Epithelial cell of proximal tubule (primary cell): ENCODE results near the gene HPX. TPM values are rescaled to one million over a fixed set of nuclear protein-coding genes. Genes with fewer than 3 reads are reported as not detected.

Source experiments
- DNase-seq: peaks from one replicate; pipeline ENCODE4 v3.0.0-alpha.2; 2011; ENCODE audit warnings: low read depth
- H3K4me3 ChIP-seq: 2 replicates; pipeline ENCODE4 v1.5.1; 2011; ENCODE audit warnings: low read depth, mild to moderate bottlenecking, low read length
- CTCF ChIP-seq: conservative IDR thresholded peaks from 2 replicates; pipeline ENCODE4 v1.5.1; 2012; ENCODE audit warnings: low read depth, mild to moderate bottlenecking, low read length
- total RNA-seq: library from RNA; depleted of rRNA; stranded (reverse); fragments of >200 nt; gene quantifications from 2 replicates; pipeline ENCODE4 v1.2.3, GENCODE V29; 2015

HPX gene
- total RNA-seq, 1 donor from 2014 or later = 0.06 TPM

GRCh38 chr11:6418557-6419008, 22.2 kb downstream of the HPX start:
- TF ChIP-seq CTCF = no peak
- no peak for DNase-seq
- peak overlapping the region; percentile 79 for H3K4me3 ChIP-seq

- H3K4me3 ChIP-seq = peak overlapping the region; percentile 79
- TF ChIP-seq CTCF = no peak
- no peak for DNase-seq
Observed at GRCh38 chr11:6417907-6418556, 22.8 kb downstream of the HPX start.

GRCh38 chr11:6415797-6416196, 25.0 kb downstream of the HPX start:
- H3K4me3 ChIP-seq = no peak overlapping the region
- DNase-seq = no peak
- TF ChIP-seq CTCF = no peak

GRCh38 chr11:6414874-6415328, 25.9 kb downstream of the HPX start:
- H3K4me3 ChIP-seq = no peak overlapping the region
- no peak for DNase-seq
- TF ChIP-seq CTCF = no peak

GRCh38 chr11:6413791-6414201, 27.0 kb downstream of the HPX start:
- no peak for DNase-seq
- no peak for TF ChIP-seq CTCF
- no peak overlapping the region for H3K4me3 ChIP-seq

- no peak for TF ChIP-seq CTCF
- H3K4me3 ChIP-seq = no peak overlapping the region
- no peak for DNase-seq
Observed at GRCh38 chr11:6411594-6412031, 29.2 kb downstream of the HPX start.

- no peak overlapping the region for H3K4me3 ChIP-seq
- TF ChIP-seq CTCF = no peak
- no peak for DNase-seq
Observed at GRCh38 chr11:6410695-6411430, 29.9 kb downstream of the HPX start.
